IMR-90 (cell line): ENCODE data around the gene SYCP3. TPM values are rescaled to one million over a fixed set of nuclear protein-coding genes. Genes with fewer than 3 reads are reported as not detected.

Experiments used
- ATAC-seq: fragments of 200-7000 bp; cut with Tn5 transposase; 2 replicates; pipeline ENCODE4 v1.9.1; 2020; ENCODE audit warnings: low read depth, mild to moderate bottlenecking, moderate library complexity
- BruUV-seq: library from RNA; stranded (reverse); fragments of 400-500 nt; replicated peaks from 2 replicates; lab custom pipeline; 2021; lab: Mats Ljungman, UMichigan
- CTCF ChIA-PET: fragments of 300-600 bp; formaldehyde crosslinking; extraction: SDS; loops from one replicate; lab custom pipeline; 2021; ENCODE audit warnings: antibody characterized with exemption; lab: Yijun Ruan, JAX
- POLR2A ChIA-PET: fragments of 300-600 bp; sonication (Branson Sonifier 250); formaldehyde crosslinking; loops from one replicate; lab custom pipeline; 2022; ENCODE audit warnings: antibody characterized with exemption; ENCODE audit not compliant: unreplicated experiment; lab: Charles Lee
- DNase-seq: peaks from one replicate; pipeline ENCODE4 v3.0.0; 2013
- H2AFZ ChIP-seq: replicated peaks from 2 replicates; pipeline ENCODE3; 2013; ENCODE audit warnings: low read length, mild to moderate bottlenecking; ENCODE audit not compliant: poor library complexity
- H2AK5ac ChIP-seq: 2 replicates; pipeline ENCODE4 v1.6.1; 2013; ENCODE audit warnings: low read depth, low read length, inconsistent platforms
- H2AK9ac ChIP-seq: replicated peaks from 2 replicates; pipeline ENCODE3; 2013; ENCODE audit warnings: mild to moderate bottlenecking, low read depth, low read length, moderate library complexity; ENCODE audit not compliant: poor library complexity
- H2BK120ac ChIP-seq: 2 replicates; pipeline ENCODE4 v1.6.1; 2013; ENCODE audit warnings: low read depth, low read length, inconsistent platforms
- H2BK15ac ChIP-seq: 3 replicates; pipeline ENCODE4 v1.6.1; 2013; ENCODE audit warnings: low read depth, low read length, inconsistent platforms
- H2BK20ac ChIP-seq: 2 replicates; pipeline ENCODE4 v1.6.1; 2013; ENCODE audit warnings: low read depth, mild to moderate bottlenecking, inconsistent platforms, low read length, moderate library complexity
- H2BK5ac ChIP-seq: 2 replicates; pipeline ENCODE4 v1.6.1; 2013; ENCODE audit warnings: mild to moderate bottlenecking, low read depth, low read length, inconsistent platforms; ENCODE audit not compliant: poor library complexity, severe bottlenecking
- H3K14ac ChIP-seq: replicated peaks from 2 replicates; pipeline ENCODE4 v1.6.1; 2013; ENCODE audit warnings: low read depth, low read length, inconsistent platforms
- H3K18ac ChIP-seq: 2 replicates; pipeline ENCODE4 v1.6.1; 2013; ENCODE audit warnings: low read depth, low read length, control low read depth
- H3K23ac ChIP-seq: 2 replicates; pipeline ENCODE4 v1.6.1; 2013; ENCODE audit warnings: low read depth, low read length, inconsistent platforms
- H3K27ac ChIP-seq: 2 replicates; pipeline ENCODE4 v1.5.1; 2013; ENCODE audit warnings: mild to moderate bottlenecking, control low read depth, low read length; ENCODE audit not compliant: insufficient read depth
- H3K27me3 ChIP-seq: 2 replicates; pipeline ENCODE4 v1.6.1; 2013; ENCODE audit warnings: low read length; ENCODE audit not compliant: control insufficient read depth, insufficient read depth
- H3K36me3 ChIP-seq: 2 replicates; pipeline ENCODE4 v1.6.1; 2013; ENCODE audit warnings: low read length, mixed read lengths; ENCODE audit not compliant: control insufficient read depth, insufficient read depth
- H3K4ac ChIP-seq: 2 replicates; pipeline ENCODE4 v1.6.1; 2013; ENCODE audit warnings: low read depth, low read length, inconsistent platforms
- H3K4me1 ChIP-seq: 2 replicates; pipeline ENCODE4 v1.6.1; 2013; ENCODE audit warnings: low read length, mixed read lengths; ENCODE audit not compliant: control insufficient read depth, insufficient read depth
- H3K4me2 ChIP-seq: 2 replicates; pipeline ENCODE4 v1.6.1; 2013; ENCODE audit warnings: low read depth, mild to moderate bottlenecking, control low read depth, low read length, moderate library complexity
- H3K4me3 ChIP-seq: 2 replicates; pipeline ENCODE4 v1.5.1; 2013; ENCODE audit warnings: low read depth, mild to moderate bottlenecking, control low read depth, low read length, moderate library complexity; ENCODE audit not compliant: insufficient read depth
- H3K56ac ChIP-seq: 2 replicates; pipeline ENCODE4 v1.6.1; 2013; ENCODE audit warnings: low read length, inconsistent platforms; ENCODE audit not compliant: insufficient read depth; ENCODE audit errors: extremely low read depth
- H3K79me1 ChIP-seq, 2 experiments: 2 replicates each; pipeline ENCODE4 v1.6.1; 2013; ENCODE audit warnings: low read length in 2 of 2, inconsistent platforms in 1 of 2, low read depth in 1 of 2
- H3K9ac ChIP-seq: 2 replicates; pipeline ENCODE4 v1.6.1; 2013; ENCODE audit warnings: low read depth, low read length, control low read depth
- H3K9me1 ChIP-seq: 2 replicates; pipeline ENCODE4 v1.6.1; 2013; ENCODE audit warnings: low read length, inconsistent platforms; ENCODE audit not compliant: insufficient read depth
- H3K9me3 ChIP-seq: 2 replicates; pipeline ENCODE4 v1.6.1; 2013; ENCODE audit warnings: low read length; ENCODE audit not compliant: control insufficient read depth, insufficient read depth
- H4K20me1 ChIP-seq: 2 replicates; pipeline ENCODE4 v1.6.1; 2013; ENCODE audit warnings: low read length, inconsistent platforms; ENCODE audit not compliant: insufficient read depth
- H4K5ac ChIP-seq: 2 replicates; pipeline ENCODE4 v1.6.1; 2013; ENCODE audit warnings: mild to moderate bottlenecking, low read depth, low read length, control low read depth
- H4K8ac ChIP-seq, 2 experiments: 2 replicates each; pipeline ENCODE4 v1.6.1; 2013; ENCODE audit warnings: low read depth in 2 of 2, low read length in 2 of 2, control low read depth in 1 of 2, inconsistent platforms in 1 of 2
- H4K91ac ChIP-seq: 2 replicates; pipeline ENCODE4 v1.6.1; 2013; ENCODE audit warnings: low read depth, low read length, inconsistent platforms; ENCODE audit not compliant: insufficient read depth
- BHLHE40 ChIP-seq: fragments of 150-350 bp; IDR thresholded peaks from 2 replicates; pipeline ENCODE4 v1.6.1; 2016; ENCODE audit warnings: mild to moderate bottlenecking, low read depth, low read length
- CHD1 ChIP-seq: IDR thresholded peaks from 2 replicates; pipeline ENCODE4 v1.6.1; 2012; ENCODE audit warnings: low read depth, low read length, improper control_type of control experiment
- MAFK ChIP-seq: IDR thresholded peaks from 2 replicates; pipeline ENCODE4 v1.6.1; 2012; ENCODE audit warnings: low read depth, low read length, improper control_type of control experiment
- MXI1 ChIP-seq: IDR thresholded peaks from 2 replicates; pipeline ENCODE4 v1.6.1; 2012; ENCODE audit warnings: low read depth, mild to moderate bottlenecking, low read length, moderate library complexity, borderline replicate concordance
- NFE2L2 ChIP-seq: fragments of 150-350 bp; IDR thresholded peaks from 2 replicates; pipeline ENCODE4 v1.6.1; 2016; ENCODE audit warnings: low read depth, mild to moderate bottlenecking, low read length
- POLR2A ChIP-seq: IDR thresholded peaks from 2 replicates; pipeline ENCODE4 v1.6.1; 2012; ENCODE audit warnings: mild to moderate bottlenecking, low read depth, low read length
- RAD21 ChIP-seq: IDR thresholded peaks from 2 replicates; pipeline ENCODE4 v1.6.1; 2012; ENCODE audit warnings: low read length, improper control_type of control experiment
- RCOR1 ChIP-seq: IDR thresholded peaks from 2 replicates; pipeline ENCODE4 v1.6.1; 2012; ENCODE audit warnings: mild to moderate bottlenecking, low read length, improper control_type of control experiment; ENCODE audit not compliant: insufficient replicate concordance
- RFX5 ChIP-seq: IDR thresholded peaks from 2 replicates; pipeline ENCODE4 v1.8.0; 2012; ENCODE audit warnings: low read depth, mild to moderate bottlenecking, low read length, moderate library complexity
- SMC3 ChIP-seq: fragments of 150-350 bp; IDR thresholded peaks from 2 replicates; pipeline ENCODE4 v1.6.1; 2016; ENCODE audit warnings: low read depth, mild to moderate bottlenecking, antibody characterized with exemption, low read length, moderate library complexity
- WGBS, 2 experiments: methylation state at CpG; one replicate each; pipeline versions ENCODE4 v1.1.5 to v1.1.7; 2013; ENCODE audit warnings: missing lambda C conversion rate in 2 of 2; ENCODE audit not compliant: insufficient read length in 1 of 2; ENCODE audit errors: extremely low coverage in 2 of 2; 5-methylcytosine and 5-hydroxymethylcytosine counted together
- dilution Hi-C: fragments of 300-500 bp; cut with HindIII; formaldehyde crosslinking; loops from one replicate; pipeline ENCODE4 v1.14.3; 2018; ENCODE audit warnings: low sequenced_read_pairs; ENCODE audit not compliant: unreplicated experiment
- in situ Hi-C: fragments of 300-500 bp; cut with MboI; formaldehyde crosslinking; loops from 3 replicates; pipeline ENCODE4 v1.14.3; 2019; ENCODE audit warnings: low sequenced_read_pairs, inconsistent platforms, mixed read lengths
- intact Hi-C: fragments of 100-400 bp; cut with micrococcal nuclease; formaldehyde crosslinking; loops from 2 replicates; pipeline ENCODE4 v1.10.0; 2022
- polyA plus RNA-seq, 3 experiments: library from polyadenylated mRNA; depleted of rRNA; stranded (reverse); fragments of >200 nt; gene quantifications; 2 replicates each; pipeline ENCODE4 v1.2.3, GENCODE V29; 2012; ENCODE audit warnings: low replicate concordance in 1 of 3
- total RNA-seq: library from RNA; depleted of rRNA; stranded (reverse); fragments of >200 nt; gene quantifications from 2 replicates; pipeline ENCODE4 v1.2.3, GENCODE V29; 2012
- TF ChIP-seq, protein P1 (sequence below): fragments of 150-350 bp; IDR thresholded peaks from 2 replicates; pipeline ENCODE4 v1.6.1; 2017; ENCODE audit warnings: mild to moderate bottlenecking, antibody characterized with exemption, low read length, low read depth

The SYCP3 gene
- total and polyA plus RNA-seq, 2 of the 4 experiments (the other 2 are of a cell fraction): 0.07 TPM; not detected in 1

GRCh38 chr12:101703487-101703886 is 35.8 kb downstream of the SYCP3 start:
- no peak overlapping the region for H2AFZ ChIP-seq
- no peak overlapping the region for H4K5ac ChIP-seq
- TF ChIP-seq RFX5 (no peak), RCOR1 (no peak), MXI1 (no peak), POLR2A (no peak), CHD1 (no peak), BHLHE40 (no peak), SMC3 (no peak), NFE2L2 (no peak), RAD21 (no peak), MAFK (no peak)
- TF ChIP-seq, protein P1, sequence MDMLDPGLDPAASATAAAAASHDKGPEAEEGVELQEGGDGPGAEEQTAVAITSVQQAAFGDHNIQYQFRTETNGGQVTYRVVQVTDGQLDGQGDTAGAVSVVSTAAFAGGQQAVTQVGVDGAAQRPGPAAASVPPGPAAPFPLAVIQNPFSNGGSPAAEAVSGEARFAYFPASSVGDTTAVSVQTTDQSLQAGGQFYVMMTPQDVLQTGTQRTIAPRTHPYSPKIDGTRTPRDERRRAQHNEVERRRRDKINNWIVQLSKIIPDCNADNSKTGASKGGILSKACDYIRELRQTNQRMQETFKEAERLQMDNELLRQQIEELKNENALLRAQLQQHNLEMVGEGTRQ: no peak
- no CpG with 5 or more reads among the region's 3 CpGs for WGBS, 2 experiments
- H3K4me2 ChIP-seq: no peak overlapping the region
- H2BK120ac ChIP-seq: no peak overlapping the region
- POLR2A ChIA-PET: no interaction called here
- CTCF ChIA-PET: no interaction called here
- H2BK15ac ChIP-seq: no peak overlapping the region
- H3K27ac ChIP-seq: no peak overlapping the region
- no peaks in the 10 kb centered on the region for H3K9me3 ChIP-seq
- in situ Hi-C loops (no loop called here), dilution Hi-C loops (no loop called here), intact Hi-C loops (no loop called here)
- no peak overlapping the region for H2AK5ac ChIP-seq
- peaks cover 14 to 30% of the 10 kb centered on the region in 2 experiments; a peak in 3 of 4 replicates for H3K79me1 ChIP-seq
- H3K9ac ChIP-seq: no peak overlapping the region
- H3K9me1 ChIP-seq: no peaks in the 10 kb centered on the region
- no TSS peak for BruUV-seq
- DNase-seq (no peak), ATAC-seq (no peak)
- H3K36me3 ChIP-seq: no peaks in the 10 kb centered on the region
- H4K20me1 ChIP-seq: peaks cover 4% of the 10 kb centered on the region; the same call in 1 of the 2 replicates
- no peak overlapping the region for H3K14ac ChIP-seq
- H3K23ac ChIP-seq: no peak overlapping the region
- no peak overlapping the region for H3K56ac ChIP-seq
- no peak overlapping the region for H2AK9ac ChIP-seq
- no peak overlapping the region for H2BK20ac ChIP-seq
- H3K4me3 ChIP-seq: no peak overlapping the region
- no peak overlapping the region for H4K91ac ChIP-seq
- H3K4ac ChIP-seq: no peak overlapping the region
- no peak overlapping the region for H2BK5ac ChIP-seq
- no peak overlapping the region for H4K8ac ChIP-seq
- no peaks in the 10 kb centered on the region for H3K27me3 ChIP-seq
- no peaks in the 10 kb centered on the region for H3K4me1 ChIP-seq
- H3K18ac ChIP-seq: no peak overlapping the region
